Fibroblast of lung (primary cell): ENCODE data around the gene DPP6.
"Not testable (repeated sequence)": the region's sequence is repeated elsewhere in the genome, so short reads cannot be mapped to it uniquely, and the experiment has no call there.

Experiments
- CTCF ChIP-seq, 2 donors: IDR thresholded peaks in 1 of 2; conservative IDR thresholded peaks in 1 of 2; 1 replicate in 1 of 2; 2 replicates in 1 of 2; pipeline ENCODE4 v1.5.1; 2011 to 2012; ENCODE audit warnings: low read length in 2 of 2, control low read depth in 1 of 2, inconsistent platforms in 1 of 2, low read depth in 1 of 2, mild to moderate bottlenecking in 1 of 2
- EZH2 ChIP-seq: IDR thresholded peaks from 2 replicates; pipeline ENCODE4 v1.5.1; 2012; ENCODE audit warnings: low read length, control low read depth, mild to moderate bottlenecking; ENCODE audit errors: missing control alignments

- TF ChIP-seq EZH2; CTCF (conservative IDR thresholded peaks at IDR 0.05 in 1 of 2, IDR thresholded peaks at IDR 0.05 in 1 of 2; ENCODE audit: low read depth in 1 of 2, low read length in 2 of 2): not testable (repeated sequence)
Measured at GRCh38 chr7:154030476-154031080, 21.6 kb upstream of the DPP6 start.
